GM12873 (cell line): ENCODE measurements around the gene ATP10A.

Experiments used
- CTCF ChIP-seq: IDR thresholded peaks from 2 replicates; pipeline ENCODE4 v1.5.1; 2012; ENCODE audit warnings: low read depth, mild to moderate bottlenecking, moderate library complexity, low read length, control low read depth; ENCODE audit not compliant: insufficient read depth; ENCODE audit errors: missing control alignments

ATP10A gene

GRCh38 chr15:25679964-25680685 lies 183.0 kb downstream of the ATP10A start:
- no peak for TF ChIP-seq CTCF

GRCh38 chr15:25679492-25679891 lies 183.6 kb downstream of the ATP10A start:
- no peak for TF ChIP-seq CTCF

GRCh38 chr15:25678500-25678855 lies 184.6 kb downstream of the ATP10A start:
- no peak for TF ChIP-seq CTCF

- TF ChIP-seq CTCF: no peak
Measured at GRCh38 chr15:25677719-25678499, 185.2 kb downstream of the ATP10A start.

GRCh38 chr15:25676070-25676469 lies 187.1 kb downstream of the ATP10A start:
- TF ChIP-seq CTCF: no peak

- no peak for TF ChIP-seq CTCF
Measured at GRCh38 chr15:25675396-25675795, 187.7 kb downstream of the ATP10A start.

GRCh38 chr15:25674913-25675312 lies 188.2 kb downstream of the ATP10A start:
- TF ChIP-seq CTCF: no peak
